GM19193 (cell line): Measurements from ENCODE around the gene BAIAP2.

Source experiments
- POLR2A ChIP-seq: IDR thresholded peaks from 4 replicates; pipeline ENCODE4 v1.6.1; 2011; ENCODE audit not compliant: insufficient read depth, insufficient read length; ENCODE audit errors: extremely low read depth

BAIAP2 gene

GRCh38 chr17:81036197-81036941, 1.4 kb downstream of the BAIAP2 start:
- no peak for TF ChIP-seq POLR2A

- TF ChIP-seq POLR2A, result no peak
Measured at GRCh38 chr17:81037026-81037797, 2.3 kb downstream of the BAIAP2 start.

- TF ChIP-seq POLR2A, result no peak
Measured at GRCh38 chr17:81037798-81038733, 3.1 kb downstream of the BAIAP2 start.

- TF ChIP-seq POLR2A, result no peak
Measured at GRCh38 chr17:81039096-81039495, 4.1 kb downstream of the BAIAP2 start.

GRCh38 chr17:81039854-81040758, 5.2 kb downstream of the BAIAP2 start:
- TF ChIP-seq POLR2A, result no peak

GRCh38 chr17:81040791-81041337, 5.9 kb downstream of the BAIAP2 start:
- no peak for TF ChIP-seq POLR2A

GRCh38 chr17:81042606-81043005, 7.7 kb downstream of the BAIAP2 start:
- TF ChIP-seq POLR2A, result no peak

- no peak for TF ChIP-seq POLR2A
Measured at GRCh38 chr17:81043319-81043724, 8.4 kb downstream of the BAIAP2 start.

- no peak for TF ChIP-seq POLR2A
Measured at GRCh38 chr17:81043725-81044427, 8.9 kb downstream of the BAIAP2 start.

GRCh38 chr17:81044428-81044763, 9.4 kb downstream of the BAIAP2 start:
- no peak for TF ChIP-seq POLR2A

GRCh38 chr17:81044764-81045589, 10.0 kb downstream of the BAIAP2 start:
- no peak for TF ChIP-seq POLR2A

GRCh38 chr17:81045590-81046095, 10.7 kb downstream of the BAIAP2 start:
- TF ChIP-seq POLR2A, result no peak
